ENCODE measurements around the gene FOXC1. TPM values are rescaled to one million over a fixed set of nuclear protein-coding genes. Genes with fewer than 3 reads are reported as not detected.

The FOXC1 gene
- total and polyA plus RNA-seq, 2 of the 13 experiments (the other 11 are each of a cell fraction or from before 2014, with no cell fraction given), result 0.44 to 0.55 TPM

DNA sequence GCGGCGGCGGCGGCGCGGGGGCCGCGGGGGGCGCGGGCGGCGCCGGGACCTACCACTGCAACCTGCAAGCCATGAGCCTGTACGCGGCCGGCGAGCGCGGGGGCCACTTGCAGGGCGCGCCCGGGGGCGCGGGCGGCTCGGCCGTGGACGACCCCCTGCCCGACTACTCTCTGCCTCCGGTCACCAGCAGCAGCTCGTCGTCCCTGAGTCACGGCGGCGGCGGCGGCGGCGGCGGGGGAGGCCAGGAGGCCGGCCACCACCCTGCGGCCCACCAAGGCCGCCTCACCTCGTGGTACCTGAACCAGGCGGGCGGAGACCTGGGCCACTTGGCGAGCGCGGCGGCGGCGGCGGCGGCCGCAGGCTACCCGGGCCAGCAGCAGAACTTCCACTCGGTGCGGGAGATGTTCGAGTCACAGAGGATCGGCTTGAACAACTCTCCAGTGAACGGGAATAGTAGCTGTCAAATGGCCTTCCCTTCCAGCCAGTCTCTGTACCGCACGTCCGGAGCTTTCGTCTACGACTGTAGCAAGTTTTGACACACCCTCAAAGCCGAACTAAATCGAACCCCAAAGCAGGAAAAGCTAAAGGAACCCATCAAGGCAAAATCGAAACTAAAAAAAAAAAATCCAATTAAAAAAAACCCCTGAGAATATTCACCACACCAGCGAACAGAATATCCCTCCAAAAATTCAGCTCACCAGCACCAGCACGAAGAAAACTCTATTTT, 2.0 kb downstream of the FOXC1 start (continued):
- TF ChIP-seq YEATS4 (CRISPR knock-in tag; IDR thresholded peaks at IDR 0.05; ENCODE audit: borderline replicate concordance) (no peak), KMT2A (CRISPR knock-in tag; IDR thresholded peaks at IDR 0.05) (peak; percentile 29; the same call in 1 of the 2 replicates), FOXO1 (CRISPR knock-in tag; IDR thresholded peaks at IDR 0.05) (no peak), ZNF775 (CRISPR knock-in tag; IDR thresholded peaks at IDR 0.05; ENCODE audit: borderline replicate concordance) (no peak), ZNF614 (CRISPR knock-in tag; IDR thresholded peaks at IDR 0.05; ENCODE audit: borderline replicate concordance) (no peak), PITX1 (CRISPR knock-in tag; IDR thresholded peaks at IDR 0.05) (no peak), ERF (CRISPR knock-in tag; IDR thresholded peaks at IDR 0.05) (no peak), MTA3 (CRISPR knock-in tag; IDR thresholded peaks at IDR 0.05) (no peak), STAG1 (CRISPR knock-in tag; IDR thresholded peaks at IDR 0.05) (no peak), ZSCAN21 (CRISPR knock-in tag; IDR thresholded peaks at IDR 0.05; ENCODE audit: borderline replicate concordance) (no peak), U2AF1 (optimal IDR thresholded peaks at IDR 0.05; ENCODE audit: low read depth, low read length) (no peak), ZFYVE20 (CRISPR knock-in tag; IDR thresholded peaks at IDR 0.05; ENCODE audit: borderline replicate concordance, low read depth) (no peak), SPEN (CRISPR knock-in tag; IDR thresholded peaks at IDR 0.05; ENCODE audit: low read depth) (0 out of 2 replicates have a peak, but pooled peaks have one; percentile 25), GATAD2A (CRISPR knock-in tag; IDR thresholded peaks at IDR 0.05) (no peak)
- TF ChIP-seq, protein P1, sequence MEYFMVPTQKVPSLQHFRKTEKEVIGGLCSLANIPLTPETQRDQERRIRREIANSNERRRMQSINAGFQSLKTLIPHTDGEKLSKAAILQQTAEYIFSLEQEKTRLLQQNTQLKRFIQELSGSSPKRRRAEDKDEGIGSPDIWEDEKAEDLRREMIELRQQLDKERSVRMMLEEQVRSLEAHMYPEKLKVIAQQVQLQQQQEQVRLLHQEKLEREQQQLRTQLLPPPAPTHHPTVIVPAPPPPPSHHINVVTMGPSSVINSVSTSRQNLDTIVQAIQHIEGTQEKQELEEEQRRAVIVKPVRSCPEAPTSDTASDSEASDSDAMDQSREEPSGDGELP (IDR thresholded peaks at IDR 0.05; ENCODE audit: borderline replicate concordance, low read depth), result no peak
- TF ChIP-seq, protein P2, sequence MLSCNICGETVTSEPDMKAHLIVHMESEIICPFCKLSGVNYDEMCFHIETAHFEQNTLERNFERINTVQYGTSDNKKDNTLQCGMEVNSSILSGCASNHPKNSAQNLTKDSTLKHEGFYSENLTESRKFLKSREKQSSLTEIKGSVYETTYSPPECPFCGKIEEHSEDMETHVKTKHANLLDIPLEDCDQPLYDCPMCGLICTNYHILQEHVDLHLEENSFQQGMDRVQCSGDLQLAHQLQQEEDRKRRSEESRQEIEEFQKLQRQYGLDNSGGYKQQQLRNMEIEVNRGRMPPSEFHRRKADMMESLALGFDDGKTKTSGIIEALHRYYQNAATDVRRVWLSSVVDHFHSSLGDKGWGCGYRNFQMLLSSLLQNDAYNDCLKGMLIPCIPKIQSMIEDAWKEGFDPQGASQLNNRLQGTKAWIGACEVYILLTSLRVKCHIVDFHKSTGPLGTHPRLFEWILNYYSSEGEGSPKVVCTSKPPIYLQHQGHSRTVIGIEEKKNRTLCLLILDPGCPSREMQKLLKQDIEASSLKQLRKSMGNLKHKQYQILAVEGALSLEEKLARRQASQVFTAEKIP (CRISPR knock-in tag; IDR thresholded peaks at IDR 0.05; ENCODE audit: borderline replicate concordance), result no peak
- TF ChIP-seq, protein P3, sequence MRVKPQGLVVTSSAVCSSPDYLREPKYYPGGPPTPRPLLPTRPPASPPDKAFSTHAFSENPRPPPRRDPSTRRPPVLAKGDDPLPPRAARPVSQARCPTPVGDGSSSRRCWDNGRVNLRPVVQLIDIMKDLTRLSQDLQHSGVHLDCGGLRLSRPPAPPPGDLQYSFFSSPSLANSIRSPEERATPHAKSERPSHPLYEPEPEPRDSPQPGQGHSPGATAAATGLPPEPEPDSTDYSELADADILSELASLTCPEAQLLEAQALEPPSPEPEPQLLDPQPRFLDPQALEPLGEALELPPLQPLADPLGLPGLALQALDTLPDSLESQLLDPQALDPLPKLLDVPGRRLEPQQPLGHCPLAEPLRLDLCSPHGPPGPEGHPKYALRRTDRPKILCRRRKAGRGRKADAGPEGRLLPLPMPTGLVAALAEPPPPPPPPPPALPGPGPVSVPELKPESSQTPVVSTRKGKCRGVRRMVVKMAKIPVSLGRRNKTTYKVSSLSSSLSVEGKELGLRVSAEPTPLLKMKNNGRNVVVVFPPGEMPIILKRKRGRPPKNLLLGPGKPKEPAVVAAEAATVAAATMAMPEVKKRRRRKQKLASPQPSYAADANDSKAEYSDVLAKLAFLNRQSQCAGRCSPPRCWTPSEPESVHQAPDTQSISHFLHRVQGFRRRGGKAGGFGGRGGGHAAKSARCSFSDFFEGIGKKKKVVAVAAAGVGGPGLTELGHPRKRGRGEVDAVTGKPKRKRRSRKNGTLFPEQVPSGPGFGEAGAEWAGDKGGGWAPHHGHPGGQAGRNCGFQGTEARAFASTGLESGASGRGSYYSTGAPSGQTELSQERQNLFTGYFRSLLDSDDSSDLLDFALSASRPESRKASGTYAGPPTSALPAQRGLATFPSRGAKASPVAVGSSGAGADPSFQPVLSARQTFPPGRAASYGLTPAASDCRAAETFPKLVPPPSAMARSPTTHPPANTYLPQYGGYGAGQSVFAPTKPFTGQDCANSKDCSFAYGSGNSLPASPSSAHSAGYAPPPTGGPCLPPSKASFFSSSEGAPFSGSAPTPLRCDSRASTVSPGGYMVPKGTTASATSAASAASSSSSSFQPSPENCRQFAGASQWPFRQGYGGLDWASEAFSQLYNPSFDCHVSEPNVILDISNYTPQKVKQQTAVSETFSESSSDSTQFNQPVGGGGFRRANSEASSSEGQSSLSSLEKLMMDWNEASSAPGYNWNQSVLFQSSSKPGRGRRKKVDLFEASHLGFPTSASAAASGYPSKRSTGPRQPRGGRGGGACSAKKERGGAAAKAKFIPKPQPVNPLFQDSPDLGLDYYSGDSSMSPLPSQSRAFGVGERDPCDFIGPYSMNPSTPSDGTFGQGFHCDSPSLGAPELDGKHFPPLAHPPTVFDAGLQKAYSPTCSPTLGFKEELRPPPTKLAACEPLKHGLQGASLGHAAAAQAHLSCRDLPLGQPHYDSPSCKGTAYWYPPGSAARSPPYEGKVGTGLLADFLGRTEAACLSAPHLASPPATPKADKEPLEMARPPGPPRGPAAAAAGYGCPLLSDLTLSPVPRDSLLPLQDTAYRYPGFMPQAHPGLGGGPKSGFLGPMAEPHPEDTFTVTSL (CRISPR knock-in tag; IDR thresholded peaks at IDR 0.05; ENCODE audit: borderline replicate concordance), result no peak
- TF ChIP-seq, protein P4, sequence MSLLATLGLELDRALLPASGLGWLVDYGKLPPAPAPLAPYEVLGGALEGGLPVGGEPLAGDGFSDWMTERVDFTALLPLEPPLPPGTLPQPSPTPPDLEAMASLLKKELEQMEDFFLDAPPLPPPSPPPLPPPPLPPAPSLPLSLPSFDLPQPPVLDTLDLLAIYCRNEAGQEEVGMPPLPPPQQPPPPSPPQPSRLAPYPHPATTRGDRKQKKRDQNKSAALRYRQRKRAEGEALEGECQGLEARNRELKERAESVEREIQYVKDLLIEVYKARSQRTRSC (CRISPR knock-in tag; IDR thresholded peaks at IDR 0.05; ENCODE audit: low read depth), result no peak
- TF ChIP-seq, protein P5, sequence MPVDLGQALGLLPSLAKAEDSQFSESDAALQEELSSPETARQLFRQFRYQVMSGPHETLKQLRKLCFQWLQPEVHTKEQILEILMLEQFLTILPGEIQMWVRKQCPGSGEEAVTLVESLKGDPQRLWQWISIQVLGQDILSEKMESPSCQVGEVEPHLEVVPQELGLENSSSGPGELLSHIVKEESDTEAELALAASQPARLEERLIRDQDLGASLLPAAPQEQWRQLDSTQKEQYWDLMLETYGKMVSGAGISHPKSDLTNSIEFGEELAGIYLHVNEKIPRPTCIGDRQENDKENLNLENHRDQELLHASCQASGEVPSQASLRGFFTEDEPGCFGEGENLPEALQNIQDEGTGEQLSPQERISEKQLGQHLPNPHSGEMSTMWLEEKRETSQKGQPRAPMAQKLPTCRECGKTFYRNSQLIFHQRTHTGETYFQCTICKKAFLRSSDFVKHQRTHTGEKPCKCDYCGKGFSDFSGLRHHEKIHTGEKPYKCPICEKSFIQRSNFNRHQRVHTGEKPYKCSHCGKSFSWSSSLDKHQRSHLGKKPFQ (CRISPR knock-in tag; IDR thresholded peaks at IDR 0.05; ENCODE audit: insufficient replicate concordance), result no peak

All from HepG2 (cell line).